Endothelial cell of umbilical vein (primary cell): ENCODE results near the gene RPE.

Experiments used
- POLR2A ChIP-seq: IDR thresholded peaks from 2 replicates; pipeline ENCODE4 v1.6.1; 2012; ENCODE audit warnings: low read depth, mild to moderate bottlenecking, control low read depth, low read length
- POLR2AphosphoS5 ChIP-seq: IDR thresholded peaks from 2 replicates; pipeline ENCODE4 v1.6.1; 2012; ENCODE audit warnings: low read depth, mild to moderate bottlenecking, control low read depth, low read length, moderate library complexity; ENCODE audit not compliant: insufficient read depth
- TF ChIP-seq, protein P1 (sequence below): IDR thresholded peaks from 2 replicates; pipeline ENCODE4 v1.6.1; 2011; ENCODE audit not compliant: insufficient read depth, insufficient read length
- TF ChIP-seq, protein P2 (sequence below), 2 donors: IDR thresholded peaks; 1 replicate in 1 of 2; 2 replicates in 1 of 2; pipeline ENCODE4 v1.5.1; 2011; ENCODE audit warnings: low read length in 2 of 2, mild to moderate bottlenecking in 2 of 2, moderate library complexity in 2 of 2, control low read depth in 1 of 2, inconsistent platforms in 1 of 2, low read depth in 1 of 2; ENCODE audit not compliant: insufficient read depth in 1 of 2; ENCODE audit errors: extremely low read depth in 1 of 2

DNA sequence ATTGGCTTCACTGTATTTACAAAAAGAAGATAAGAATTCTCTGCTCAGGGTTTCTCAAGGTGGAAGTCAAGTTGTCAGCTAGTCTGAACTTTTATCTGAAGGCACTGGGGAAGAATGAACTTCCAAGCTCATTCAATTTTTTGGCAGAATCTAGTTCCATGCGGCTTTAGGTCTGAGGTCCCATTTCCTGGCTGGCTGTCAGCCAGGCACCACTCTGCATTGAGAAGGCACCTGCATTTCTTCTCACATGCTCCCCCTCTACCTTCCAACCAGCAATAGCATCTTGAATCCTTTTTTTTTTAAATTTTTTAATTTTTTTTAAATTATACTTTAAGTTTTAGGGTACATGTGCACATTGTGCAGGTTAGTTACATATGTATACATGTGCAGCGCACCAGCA lies 46.2 kb upstream of the RPE start:
- no peak for TF ChIP-seq POLR2AphosphoS5
- TF ChIP-seq, protein P1, sequence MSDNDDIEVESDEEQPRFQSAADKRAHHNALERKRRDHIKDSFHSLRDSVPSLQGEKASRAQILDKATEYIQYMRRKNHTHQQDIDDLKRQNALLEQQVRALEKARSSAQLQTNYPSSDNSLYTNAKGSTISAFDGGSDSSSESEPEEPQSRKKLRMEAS: no peak
- TF ChIP-seq, protein P2, sequence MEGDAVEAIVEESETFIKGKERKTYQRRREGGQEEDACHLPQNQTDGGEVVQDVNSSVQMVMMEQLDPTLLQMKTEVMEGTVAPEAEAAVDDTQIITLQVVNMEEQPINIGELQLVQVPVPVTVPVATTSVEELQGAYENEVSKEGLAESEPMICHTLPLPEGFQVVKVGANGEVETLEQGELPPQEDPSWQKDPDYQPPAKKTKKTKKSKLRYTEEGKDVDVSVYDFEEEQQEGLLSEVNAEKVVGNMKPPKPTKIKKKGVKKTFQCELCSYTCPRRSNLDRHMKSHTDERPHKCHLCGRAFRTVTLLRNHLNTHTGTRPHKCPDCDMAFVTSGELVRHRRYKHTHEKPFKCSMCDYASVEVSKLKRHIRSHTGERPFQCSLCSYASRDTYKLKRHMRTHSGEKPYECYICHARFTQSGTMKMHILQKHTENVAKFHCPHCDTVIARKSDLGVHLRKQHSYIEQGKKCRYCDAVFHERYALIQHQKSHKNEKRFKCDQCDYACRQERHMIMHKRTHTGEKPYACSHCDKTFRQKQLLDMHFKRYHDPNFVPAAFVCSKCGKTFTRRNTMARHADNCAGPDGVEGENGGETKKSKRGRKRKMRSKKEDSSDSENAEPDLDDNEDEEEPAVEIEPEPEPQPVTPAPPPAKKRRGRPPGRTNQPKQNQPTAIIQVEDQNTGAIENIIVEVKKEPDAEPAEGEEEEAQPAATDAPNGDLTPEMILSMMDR (IDR thresholded peaks at IDR 0.05; ENCODE audit: extremely low read depth in 1 of 2, insufficient read depth in 1 of 2, low read depth in 1 of 2, low read length in 2 of 2): no peak
- TF ChIP-seq POLR2A: no peak
